ENCODE measurements around the gene CFAP74. TPM values are rescaled to one million over a fixed set of nuclear protein-coding genes. Genes with fewer than 3 reads are reported as not detected.

The CFAP74 gene
- total and polyA plus RNA-seq, 2 of the 13 experiments (the other 11 are each of a cell fraction or from before 2014, with no cell fraction given): 0.27 to 0.62 TPM

GRCh38 chr1:1920608-1921458 is 82.8 kb downstream of the CFAP74 start (continued):
- TF ChIP-seq ZHX2 (IDR thresholded peaks at IDR 0.05; ENCODE audit: low read depth): no peak
- no peak for TF ChIP-seq ZHX2 (CRISPR knock-in tag; IDR thresholded peaks at IDR 0.05; ENCODE audit: borderline replicate concordance)
- 0 out of 2 replicates have a peak, but pooled peaks have one; percentile 56 for TF ChIP-seq ZNF274 (CRISPR knock-in tag; IDR thresholded peaks at IDR 0.05)
- TF ChIP-seq ZNF639 (CRISPR knock-in tag; conservative IDR thresholded peaks at IDR 0.05): no peak
- no peak for TF ChIP-seq ZNF704 (CRISPR knock-in tag; IDR thresholded peaks at IDR 0.05; ENCODE audit: borderline replicate concordance)
- TF ChIP-seq ZBED4 (CRISPR knock-in tag; IDR thresholded peaks at IDR 0.05; ENCODE audit: borderline replicate concordance): peak; percentile 59; the same call in 1 of the 2 replicates
- TF ChIP-seq GATAD2A (CRISPR knock-in tag; IDR thresholded peaks at IDR 0.05): peak; percentile 56
- TF ChIP-seq ZFX (CRISPR knock-in tag; IDR thresholded peaks at IDR 0.05; ENCODE audit: low read depth): peak; percentile 96
- TF ChIP-seq ZKSCAN8 (CRISPR knock-in tag; IDR thresholded peaks at IDR 0.05; ENCODE audit: borderline replicate concordance): no peak
- TF ChIP-seq ZNF34 (CRISPR knock-in tag; IDR thresholded peaks at IDR 0.05; ENCODE audit: borderline replicate concordance): peak; percentile 46; the same call in 1 of the 2 replicates
- no peak for TF ChIP-seq CREB1 (IDR thresholded peaks at IDR 0.05)
- TF ChIP-seq CREB1 (CRISPR knock-in tag; IDR thresholded peaks at IDR 0.05): no peak
- TF ChIP-seq ZNF770 (CRISPR knock-in tag; IDR thresholded peaks at IDR 0.05): no peak; the same call in 1 of the 2 replicates

Data from HepG2 (cell line).